GM18870 (cell line): ENCODE data around the gene ETFDH.
"Not testable (repeated sequence)": the region's sequence is repeated elsewhere in the genome, so short reads cannot be mapped to it uniquely, and the experiment has no call there.

Experiments used
- ATAC-seq: cut with Tn5 transposase; IDR thresholded peaks from one replicate; pipeline ENCODE4 v1.9.1; 2021; ENCODE audit warnings: moderate library complexity; ENCODE audit not compliant: unreplicated experiment

ETFDH gene

DNA sequence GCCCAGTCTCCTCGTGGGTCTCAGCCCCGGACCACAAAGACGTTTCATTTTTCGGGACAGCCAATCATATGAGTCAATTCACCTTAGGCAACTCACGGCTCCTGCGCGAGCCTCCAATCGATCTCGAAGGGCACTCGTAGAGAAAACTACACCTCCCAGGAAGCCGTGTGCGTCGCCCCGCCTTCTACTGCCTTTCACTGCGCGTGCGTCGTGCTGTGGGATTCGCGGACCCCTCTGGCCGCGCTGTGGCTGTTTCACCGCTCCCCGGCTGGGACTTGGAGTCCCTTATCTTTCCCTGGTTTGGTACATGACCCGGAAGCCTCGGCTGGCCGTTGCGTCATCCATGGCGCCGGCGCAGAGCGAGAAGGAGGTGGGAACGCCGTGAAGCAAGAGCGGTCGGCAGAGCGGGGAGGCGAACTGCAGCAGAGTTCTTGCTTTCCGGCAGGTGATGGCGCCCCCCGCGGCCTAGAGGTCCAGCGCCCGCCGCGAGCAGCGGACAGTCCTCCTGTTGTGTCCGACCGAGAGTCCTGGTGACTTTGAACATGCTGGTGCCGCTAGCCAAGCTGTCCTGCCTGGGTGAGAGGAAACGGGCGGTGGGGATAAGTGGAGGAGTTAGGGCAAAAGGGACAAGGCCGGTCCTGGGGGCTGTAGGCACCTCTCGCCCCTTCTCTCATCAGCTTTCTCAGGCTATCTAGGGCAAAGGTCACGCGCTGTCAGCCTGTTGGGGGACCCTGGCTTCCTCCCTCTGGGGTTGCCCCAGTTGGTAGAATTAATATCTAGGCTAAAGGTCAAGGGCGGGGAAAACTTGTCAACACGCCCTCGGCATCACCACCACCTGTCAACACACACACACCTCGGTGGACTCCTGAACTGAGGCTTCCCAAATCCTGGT, at the start of gene ETFDH:
TSS of gene ETFDH (plus strand) at position 382 of the 892 bp plus-strand sequence. CDS start at position 543, 161 bp downstream.
- peak; percentile 93 for ATAC-seq

DNA sequence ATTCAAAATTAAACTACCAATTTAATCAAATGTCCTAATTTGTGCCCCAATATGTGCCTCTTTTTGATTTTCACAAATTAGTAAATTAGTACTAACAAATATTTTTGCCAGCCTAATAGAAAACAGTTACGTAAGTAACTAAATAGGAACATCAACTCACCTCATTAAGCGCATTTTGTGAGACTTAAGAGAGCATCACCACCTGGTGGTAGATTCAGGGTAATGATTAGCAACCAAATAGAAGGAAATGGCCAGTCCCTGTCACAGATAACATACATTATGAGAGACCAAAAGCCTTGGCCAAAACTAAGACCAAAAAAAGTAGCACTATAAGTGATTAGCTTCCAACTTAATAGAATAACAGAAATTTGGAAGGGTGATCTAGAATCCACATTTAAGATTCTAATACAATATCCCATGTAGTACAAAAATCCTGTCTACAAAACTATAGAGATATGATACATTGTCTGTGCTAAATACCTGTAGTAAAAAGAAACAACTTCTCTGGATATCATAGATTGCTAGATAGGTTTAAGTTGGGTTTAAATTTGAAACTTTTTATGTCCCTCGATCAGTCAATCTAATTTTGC, 47.1 kb upstream of the ETFDH start:
- ATAC-seq: peak; percentile 90

DNA sequence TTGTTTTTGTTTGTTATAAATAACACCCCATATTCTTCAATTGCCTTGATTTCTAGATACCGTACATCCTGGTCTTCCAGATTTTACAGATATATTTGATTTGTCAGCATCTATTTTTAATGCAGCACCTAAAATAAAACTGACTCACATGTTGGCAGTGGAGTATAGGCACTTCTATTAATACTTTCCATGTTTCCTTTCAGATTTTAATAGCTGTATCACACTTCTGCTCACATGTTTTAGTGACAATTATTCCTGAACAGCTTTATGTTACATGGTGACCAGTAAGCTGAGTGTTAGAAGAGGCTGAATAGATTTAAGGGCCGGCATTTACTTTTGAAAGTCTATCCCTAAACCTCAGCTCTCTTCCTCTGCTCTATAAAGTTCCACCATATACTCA, 46.6 kb upstream of the ETFDH start:
- ATAC-seq: no peak

DNA sequence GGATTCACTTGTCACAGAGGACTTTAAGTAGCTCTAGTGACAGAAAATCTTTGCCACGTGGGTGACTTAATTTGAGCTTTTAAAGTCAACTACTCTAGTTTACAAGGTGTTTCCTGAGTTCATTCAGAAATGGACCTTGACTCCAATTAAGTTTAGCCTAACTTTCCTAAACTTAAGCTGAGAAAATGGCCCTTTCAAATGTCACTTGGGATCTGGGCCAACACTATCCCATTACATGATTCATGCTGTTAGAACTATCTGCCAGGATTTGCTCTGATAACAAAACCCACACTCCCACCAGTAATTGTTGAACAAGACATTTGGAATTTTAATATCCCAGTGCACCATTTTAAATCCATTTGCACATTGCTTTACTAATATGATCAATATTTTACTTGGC, 41.2 kb upstream of the ETFDH start:
- no peak for ATAC-seq

DNA sequence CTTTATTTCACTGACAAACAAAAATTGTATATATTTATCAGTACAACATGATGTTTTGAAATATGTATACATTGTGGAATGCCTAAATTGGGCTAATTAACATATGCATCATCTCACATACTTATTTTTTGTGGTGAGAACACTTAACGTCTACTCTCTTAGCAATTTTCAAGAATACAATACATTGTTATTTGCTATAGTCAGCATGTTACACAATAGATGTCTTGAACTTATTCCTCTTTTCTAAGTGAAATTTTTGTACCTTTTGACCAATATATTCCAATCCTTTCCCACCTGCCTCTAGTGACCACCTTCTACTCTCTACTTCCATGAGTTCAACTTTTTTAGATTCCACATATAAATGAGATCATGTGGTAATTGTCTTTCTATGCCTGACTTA, 35.5 kb upstream of the ETFDH start:
- no peak for ATAC-seq

DNA sequence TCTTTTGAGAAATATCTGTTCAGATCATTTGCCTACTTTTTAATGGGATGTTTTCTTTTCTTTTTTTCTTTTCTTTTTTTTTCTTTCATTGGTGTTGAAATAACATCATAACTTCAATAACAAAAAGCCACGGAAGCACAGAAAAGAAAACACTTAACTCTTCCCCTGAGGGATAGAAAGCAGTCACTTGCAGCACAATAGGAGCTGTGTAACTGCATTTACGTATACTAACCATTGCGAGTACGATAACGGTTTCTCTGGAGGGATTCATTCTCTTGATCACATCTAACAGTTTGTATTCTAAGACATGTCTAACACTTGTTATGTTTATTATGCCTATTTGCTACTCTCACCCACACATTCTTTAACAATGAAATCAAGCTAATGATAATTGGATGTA, 27.7 kb upstream of the ETFDH start:
- no peak for ATAC-seq

DNA sequence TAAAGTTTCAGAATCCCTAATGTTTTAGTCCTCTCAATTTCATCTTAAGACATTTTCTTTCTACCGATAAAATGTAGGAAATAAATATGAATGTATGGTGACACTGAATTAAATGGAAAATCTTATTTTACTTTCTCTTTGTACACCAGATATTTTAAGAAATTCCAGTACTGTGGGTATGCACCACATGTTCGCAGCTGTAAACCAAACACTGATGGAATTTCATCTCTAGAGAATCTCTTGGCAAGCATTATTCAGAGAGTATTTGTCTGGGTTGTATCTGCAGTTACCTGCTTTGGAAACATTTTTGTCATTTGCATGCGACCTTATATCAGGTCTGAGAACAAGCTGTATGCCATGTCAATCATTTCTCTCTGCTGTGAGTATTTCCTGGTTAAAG, 27.3 kb upstream of the ETFDH start:
- no peak for ATAC-seq

DNA sequence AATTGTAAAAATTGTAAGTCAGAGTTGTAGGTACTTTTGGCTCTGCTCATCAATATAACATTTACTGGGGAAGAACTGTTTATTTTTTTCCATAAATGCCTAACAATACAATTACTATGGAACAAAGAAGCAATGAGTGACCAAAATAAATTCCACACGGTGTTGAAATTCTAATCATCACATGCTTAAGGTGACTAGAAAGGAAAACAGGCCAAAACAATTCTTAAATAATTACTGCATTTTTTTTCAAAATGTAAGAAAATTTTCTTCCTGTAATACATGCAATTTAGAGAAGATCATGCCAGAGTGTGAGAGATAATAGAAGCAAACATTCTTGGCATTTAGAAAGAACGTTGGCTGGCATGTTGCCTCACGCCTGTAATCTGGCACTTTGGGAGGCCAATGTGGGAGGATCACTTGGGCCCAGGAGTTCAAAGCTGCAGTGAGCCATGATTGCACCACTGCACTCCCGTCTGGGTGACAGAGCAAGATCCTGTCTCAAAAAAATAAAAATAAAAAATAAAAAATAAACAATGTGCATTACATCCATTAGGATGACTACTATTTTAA, 22.9 kb upstream of the ETFDH start:
- ATAC-seq: no peak

DNA sequence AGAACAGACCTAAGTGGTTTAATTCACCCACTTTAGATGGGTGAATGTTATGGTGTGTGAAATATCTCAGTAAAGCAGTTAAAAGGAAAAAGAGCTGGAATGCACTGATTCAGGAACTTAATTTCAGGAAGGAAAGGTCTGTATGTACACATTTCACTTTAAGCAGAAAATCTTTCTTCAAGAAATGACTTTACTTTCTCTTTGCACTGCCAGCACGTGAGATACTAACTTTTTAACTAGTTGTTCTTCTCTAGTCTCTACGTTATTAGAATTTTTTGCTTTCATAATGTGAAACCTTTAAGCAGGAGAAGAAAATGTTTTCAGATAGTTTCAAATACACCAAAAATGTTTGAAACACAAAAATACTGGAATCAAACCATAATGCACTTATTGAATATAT, 19.2 kb upstream of the ETFDH start:
- ATAC-seq: peak; percentile 53

DNA sequence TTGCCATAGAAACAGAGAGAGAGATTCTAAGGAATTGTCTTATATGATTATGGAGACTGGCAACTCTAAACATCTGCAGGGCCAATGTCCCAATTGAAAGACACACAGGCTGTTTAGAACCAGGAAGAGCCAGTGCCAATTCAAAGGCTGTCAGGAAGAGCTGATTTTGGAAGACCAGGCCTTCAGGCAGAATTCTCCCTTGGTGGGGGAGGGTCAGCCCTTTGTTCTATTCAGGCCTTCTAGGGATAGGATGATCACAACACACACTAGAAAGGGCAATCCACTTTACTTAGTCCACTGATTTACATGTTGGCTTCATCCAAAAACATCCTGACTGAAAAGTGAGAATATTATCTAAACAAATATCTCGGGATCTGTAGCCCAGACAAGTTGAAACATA, 15.7 kb upstream of the ETFDH start:
- no peak for ATAC-seq

DNA sequence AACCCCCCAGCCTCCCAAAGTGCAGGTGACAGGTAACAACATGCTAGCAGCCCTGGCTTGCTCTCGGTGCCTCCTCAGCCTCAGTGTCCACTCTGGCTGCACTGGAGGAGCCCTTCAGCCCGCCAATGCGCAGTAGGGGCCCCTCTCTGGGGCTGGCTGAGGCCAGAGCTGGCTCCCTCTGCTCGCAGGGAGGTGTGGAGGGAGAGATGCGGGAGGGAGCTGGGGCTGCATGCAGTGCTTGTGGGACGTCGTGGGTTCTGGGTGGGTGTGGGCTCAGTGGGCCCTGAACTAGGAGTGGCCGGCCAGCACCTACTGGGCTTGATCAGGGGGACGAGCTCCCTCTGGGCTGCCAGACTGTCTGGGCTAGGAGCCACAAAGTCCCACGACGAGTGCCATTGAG, 14.8 kb upstream of the ETFDH start:
- ATAC-seq: no peak

DNA sequence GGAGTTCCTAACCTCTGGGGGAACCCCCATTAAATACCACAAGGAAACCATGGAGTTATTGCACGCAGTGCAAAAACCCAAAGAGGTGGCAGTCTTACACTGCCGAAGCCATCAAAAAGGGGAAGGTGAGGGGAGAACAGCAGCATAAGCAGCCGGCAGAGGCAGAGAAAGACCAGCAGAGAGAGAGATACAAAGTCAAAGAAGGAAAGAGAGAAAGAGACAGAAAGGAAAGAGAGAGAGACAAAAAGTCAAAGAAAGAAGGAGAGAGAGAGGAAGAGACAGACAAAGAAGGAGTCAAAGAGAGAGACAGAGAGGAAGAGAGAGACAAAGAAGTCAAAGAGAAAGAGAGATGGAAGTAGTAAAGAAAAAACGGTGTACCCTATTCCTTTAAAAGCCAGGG, 8.8 kb upstream of the ETFDH start:
- not testable (repeated sequence) for ATAC-seq

DNA sequence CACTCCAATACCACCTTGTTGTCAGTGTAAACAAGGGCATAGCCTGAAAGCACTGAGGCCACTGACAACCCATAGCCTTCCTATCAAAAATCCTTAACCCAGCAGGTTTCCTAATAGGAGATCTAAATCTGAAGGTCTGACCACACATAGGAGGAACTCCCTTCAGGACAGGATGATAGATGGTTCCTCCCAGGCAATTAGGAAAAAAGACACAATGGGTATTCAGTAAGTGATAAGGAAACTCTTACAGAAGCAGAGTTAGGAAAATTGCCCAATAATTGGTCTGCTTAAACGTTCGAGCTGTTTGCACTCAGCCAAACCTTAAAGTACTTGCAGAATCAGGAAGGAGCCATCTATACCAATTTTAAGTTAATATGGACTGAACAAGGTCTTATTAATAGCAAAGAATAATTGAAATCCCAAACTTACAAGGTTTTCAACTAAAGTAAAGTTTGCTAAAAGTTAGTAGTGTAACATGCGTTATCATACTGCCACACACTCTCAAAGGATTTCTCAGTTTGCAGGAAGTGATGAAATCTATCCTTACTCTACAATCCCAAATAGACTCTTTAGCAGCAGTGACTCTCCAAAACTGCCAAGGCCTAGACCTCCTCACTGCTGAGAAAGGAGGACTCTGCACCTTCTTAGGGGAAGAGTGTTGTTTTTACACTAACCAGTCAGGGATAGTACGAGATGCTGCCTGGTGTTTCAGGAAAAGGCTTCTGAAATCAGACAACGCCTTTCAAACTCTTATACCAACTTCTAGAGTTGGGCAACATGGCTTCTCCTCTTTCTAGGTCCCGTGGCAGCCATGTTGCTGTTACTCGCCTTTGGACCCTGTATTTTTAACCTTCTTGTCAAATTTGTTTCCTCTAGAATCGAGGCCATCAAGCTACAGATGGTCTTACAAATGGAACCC, 8.1 kb upstream of the ETFDH start:
- not testable (repeated sequence) for ATAC-seq

DNA sequence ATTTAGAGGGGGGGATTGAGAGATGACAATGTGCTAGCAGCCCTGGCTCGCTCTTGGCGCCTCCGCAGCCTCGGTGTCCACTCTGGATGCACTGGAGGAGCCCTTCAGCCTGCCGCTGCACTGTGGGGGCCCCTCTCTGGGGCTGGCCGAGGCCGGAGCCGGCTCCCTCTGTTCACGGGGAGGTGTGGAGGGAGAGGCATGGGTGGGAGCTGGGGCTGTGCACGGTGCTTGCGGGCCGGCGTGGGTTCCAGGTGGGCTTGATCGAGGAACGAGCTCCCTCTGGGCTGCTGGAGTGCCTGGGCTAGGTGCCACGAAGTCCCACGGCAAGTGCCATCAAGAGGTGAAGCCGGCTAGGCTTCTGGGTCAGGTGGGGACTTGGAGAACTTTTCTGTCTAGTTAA, 7.3 kb upstream of the ETFDH start:
- no peak for ATAC-seq

DNA sequence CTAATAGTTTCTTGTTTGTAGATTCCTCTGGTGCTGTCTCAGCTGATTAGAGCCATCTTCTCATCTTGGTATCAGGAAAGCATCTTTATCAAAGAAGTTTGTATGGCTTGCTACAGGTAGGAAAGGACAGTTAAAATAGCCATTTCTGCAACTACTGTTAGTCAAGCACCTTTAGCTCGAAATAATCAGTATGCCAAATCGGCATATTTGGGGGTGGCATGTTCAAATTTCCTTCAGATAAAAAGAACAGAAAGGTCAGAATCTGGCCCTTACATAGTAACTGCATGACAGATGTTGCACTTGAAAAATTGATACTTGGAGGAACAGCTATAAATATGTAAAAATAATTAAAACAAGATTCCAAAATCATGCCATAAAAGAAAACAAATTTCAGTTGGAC, 5.2 kb upstream of the ETFDH start:
- no peak for ATAC-seq

DNA sequence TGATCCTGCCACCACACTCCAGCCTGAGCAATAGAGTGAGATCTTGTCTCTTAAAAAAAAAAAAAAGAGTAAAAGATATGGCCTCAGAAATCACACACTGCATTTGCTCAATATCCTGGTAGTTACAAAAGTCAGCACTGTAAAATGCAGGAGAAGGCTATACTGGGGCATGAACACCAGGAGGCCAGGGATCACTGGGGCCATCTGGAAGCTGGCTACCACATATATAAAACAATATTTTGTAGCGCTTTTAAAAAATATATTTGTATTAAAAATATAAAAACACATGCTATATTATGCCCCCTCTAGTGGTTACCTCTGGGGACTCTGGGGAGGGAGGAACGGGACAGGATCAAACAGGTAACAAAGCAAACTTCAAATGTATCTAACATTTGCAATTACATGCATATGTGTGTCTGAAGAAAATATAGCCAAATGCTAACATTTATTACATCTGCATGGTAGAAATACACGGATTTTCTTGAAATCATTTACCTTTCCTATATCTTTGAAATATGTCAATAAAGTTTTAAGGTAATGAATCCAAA, 4.4 kb upstream of the ETFDH start:
- no peak for ATAC-seq

DNA sequence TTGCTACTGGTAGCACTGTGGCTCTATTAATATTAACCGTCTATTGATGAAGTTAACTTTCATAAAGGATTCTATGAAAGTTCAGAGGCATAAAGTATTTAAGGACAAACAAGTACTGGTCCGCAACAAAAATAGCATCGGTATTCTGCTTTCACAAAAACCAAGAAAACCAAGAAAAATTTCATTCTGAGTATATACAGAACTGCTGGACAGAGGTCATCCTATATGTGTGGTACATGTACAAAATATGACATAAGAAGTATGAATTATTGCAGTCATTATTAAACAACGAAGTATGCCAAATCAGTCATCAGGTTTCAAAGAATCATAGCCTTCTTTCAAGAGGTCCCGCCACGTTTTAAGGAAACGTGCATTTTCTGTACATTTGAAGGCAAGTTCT, 2.8 kb upstream of the ETFDH start:
- ATAC-seq: no peak

DNA sequence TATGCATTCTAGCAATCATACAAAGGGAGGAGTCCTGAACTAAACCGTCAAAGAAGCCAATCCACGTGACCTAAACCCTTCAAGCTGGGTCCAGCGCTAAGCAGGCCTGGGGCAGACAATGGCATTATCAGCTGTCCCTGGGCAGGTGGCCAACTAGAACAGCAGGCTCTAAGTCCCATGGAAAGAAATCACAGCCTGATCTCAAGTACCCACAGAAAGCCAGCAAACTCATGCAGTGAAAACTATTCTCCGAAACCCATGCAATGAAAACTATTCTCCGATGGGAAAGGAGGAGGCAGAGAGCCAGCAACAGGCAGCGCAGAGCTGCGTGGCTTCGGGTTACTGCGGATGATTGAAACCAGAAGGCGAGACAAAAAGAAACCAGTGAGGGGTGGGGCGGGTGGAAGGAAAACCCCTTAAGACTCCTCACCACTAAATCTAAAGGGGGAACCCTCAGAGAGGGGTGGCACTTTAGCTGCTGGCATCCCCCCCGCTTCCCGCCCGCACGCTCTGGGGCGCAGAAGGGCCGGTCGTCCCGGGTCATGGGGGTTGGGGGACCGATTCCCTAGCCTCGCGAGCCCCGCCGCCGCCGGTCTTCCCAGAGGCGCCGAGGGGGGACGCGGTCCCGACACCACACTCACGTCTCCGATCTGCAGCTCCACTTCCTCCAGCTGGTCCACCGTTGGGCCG, 976 bp upstream of the ETFDH start:
- ATAC-seq: peak; percentile 26

DNA sequence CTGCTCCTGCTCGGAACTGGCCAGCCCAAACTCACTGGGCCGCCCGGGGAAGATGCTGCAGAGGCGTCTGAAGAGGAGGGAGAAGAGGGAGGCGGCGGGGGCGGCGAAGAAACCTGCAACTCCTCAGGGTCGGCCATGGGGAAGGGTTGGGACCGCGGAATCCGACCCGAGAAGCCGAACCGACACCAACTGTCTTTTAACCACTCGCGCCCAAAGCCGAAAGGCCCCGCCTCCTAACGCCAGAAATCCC, 506 bp upstream of the ETFDH start, which contains the start of gene C4orf46:
TSS of gene C4orf46 (minus strand) at position 223 of the 250 bp plus-strand sequence. CDS start at position 137, 86 bp downstream.
- ATAC-seq: no peak

DNA sequence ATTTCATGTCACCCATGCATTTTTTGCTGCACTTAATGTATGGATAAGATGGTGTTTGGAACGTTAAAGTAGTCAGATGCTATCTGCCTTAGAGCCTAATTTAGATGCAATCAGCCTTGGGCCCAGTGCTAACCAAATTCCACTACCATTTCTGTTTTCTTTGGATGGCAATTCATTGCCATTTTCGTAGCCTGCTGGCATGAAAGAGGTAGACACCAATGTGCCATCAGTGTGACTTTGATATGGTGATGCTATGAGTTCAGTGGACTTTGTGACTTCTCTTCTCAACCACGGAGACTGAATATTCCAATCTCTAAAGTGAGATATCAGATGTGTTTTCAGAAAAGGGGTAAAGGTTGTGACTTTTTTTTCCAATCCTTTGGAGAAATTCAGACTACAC, 1.5 kb downstream of the ETFDH start:
- ATAC-seq: no peak
